Parathyroid adenoma (tissue), 2 donors: ENCODE results near the gene DERA.

Experiments used
- H2AFZ ChIP-seq: fragments of 300-600 bp; sonication (generic); one replicate; pipeline ENCODE4 v1.7.0; 2017; ENCODE audit warnings: antibody characterized with exemption, mild to moderate bottlenecking
- H3K27ac ChIP-seq: fragments of 300-600 bp; sonication (generic); one replicate; pipeline ENCODE4 v1.7.0; 2017
- H3K27me3 ChIP-seq: fragments of 300-600 bp; sonication (generic); one replicate; pipeline ENCODE4 v1.7.0; 2017; ENCODE audit warnings: low read length; ENCODE audit not compliant: control insufficient read depth, insufficient read depth
- H3K36me3 ChIP-seq: fragments of 300-600 bp; sonication (generic); one replicate; pipeline ENCODE4 v1.7.0; 2017; ENCODE audit warnings: low read length; ENCODE audit not compliant: control insufficient read depth, insufficient read depth
- H3K4me1 ChIP-seq: fragments of 300-600 bp; sonication (generic); one replicate; pipeline ENCODE4 v1.7.0; 2017; ENCODE audit warnings: control low read depth
- H3K4me2 ChIP-seq: fragments of 300-600 bp; sonication (generic); one replicate; pipeline ENCODE4 v1.7.0; 2017; ENCODE audit warnings: low read length
- H3K4me3 ChIP-seq: fragments of 300-600 bp; sonication (generic); one replicate; pipeline ENCODE4 v1.7.0; 2017; ENCODE audit warnings: low read depth, low read length
- H3K79me2 ChIP-seq: fragments of 300-600 bp; sonication (generic); one replicate; pipeline ENCODE4 v1.7.0; 2017; ENCODE audit warnings: control low read depth
- H3K9ac ChIP-seq: fragments of 300-600 bp; sonication (generic); one replicate; pipeline ENCODE4 v1.7.0; 2017; ENCODE audit warnings: mild to moderate bottlenecking
- H3K9me3 ChIP-seq: fragments of 300-600 bp; sonication (generic); one replicate; pipeline ENCODE4 v1.7.0; 2017; ENCODE audit warnings: low read length; ENCODE audit not compliant: control insufficient read depth
- TF ChIP-seq, protein P1 (sequence below): fragments of 300-600 bp; sonication (generic); IDR thresholded peaks from one replicate; pipeline ENCODE4 v1.7.0; 2017; ENCODE audit warnings: antibody characterized with exemption, mild to moderate bottlenecking
- donor health status: primary hyperparathyroidism.

The DERA gene

DNA sequence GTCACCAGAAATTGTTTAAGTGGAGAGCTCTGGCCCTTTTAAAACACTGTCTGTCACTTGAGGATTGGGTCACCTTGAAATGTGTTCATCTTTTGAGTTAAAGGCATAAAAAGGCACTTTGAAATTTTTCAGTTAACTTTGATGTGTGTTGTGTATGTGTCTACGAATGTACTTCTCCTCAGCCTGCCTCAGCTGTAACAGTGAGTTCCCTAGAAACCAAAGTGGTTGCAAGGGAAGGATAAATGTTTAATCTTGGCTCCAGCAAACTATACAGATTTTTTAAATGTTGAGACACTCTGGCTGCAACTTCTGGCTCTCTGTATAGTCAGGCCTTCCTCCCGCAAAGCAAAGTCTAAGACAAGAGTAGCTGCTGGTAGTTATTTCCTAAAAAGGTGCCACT lies 8.3 kb downstream of the DERA start:
- H3K4me2 ChIP-seq = no peak overlapping the region
- H3K27ac ChIP-seq = no peak overlapping the region
- no peak overlapping the region for H3K4me3 ChIP-seq
- H3K36me3 ChIP-seq = no peaks in the 10 kb centered on the region
- H3K4me1 ChIP-seq = no peaks in the 10 kb centered on the region
- no peaks in the 10 kb centered on the region for H3K9me3 ChIP-seq
- H3K27me3 ChIP-seq = no peaks in the 10 kb centered on the region
- TF ChIP-seq, protein P1, sequence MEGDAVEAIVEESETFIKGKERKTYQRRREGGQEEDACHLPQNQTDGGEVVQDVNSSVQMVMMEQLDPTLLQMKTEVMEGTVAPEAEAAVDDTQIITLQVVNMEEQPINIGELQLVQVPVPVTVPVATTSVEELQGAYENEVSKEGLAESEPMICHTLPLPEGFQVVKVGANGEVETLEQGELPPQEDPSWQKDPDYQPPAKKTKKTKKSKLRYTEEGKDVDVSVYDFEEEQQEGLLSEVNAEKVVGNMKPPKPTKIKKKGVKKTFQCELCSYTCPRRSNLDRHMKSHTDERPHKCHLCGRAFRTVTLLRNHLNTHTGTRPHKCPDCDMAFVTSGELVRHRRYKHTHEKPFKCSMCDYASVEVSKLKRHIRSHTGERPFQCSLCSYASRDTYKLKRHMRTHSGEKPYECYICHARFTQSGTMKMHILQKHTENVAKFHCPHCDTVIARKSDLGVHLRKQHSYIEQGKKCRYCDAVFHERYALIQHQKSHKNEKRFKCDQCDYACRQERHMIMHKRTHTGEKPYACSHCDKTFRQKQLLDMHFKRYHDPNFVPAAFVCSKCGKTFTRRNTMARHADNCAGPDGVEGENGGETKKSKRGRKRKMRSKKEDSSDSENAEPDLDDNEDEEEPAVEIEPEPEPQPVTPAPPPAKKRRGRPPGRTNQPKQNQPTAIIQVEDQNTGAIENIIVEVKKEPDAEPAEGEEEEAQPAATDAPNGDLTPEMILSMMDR = no peak
- no peak overlapping the region for H2AFZ ChIP-seq
- no peak overlapping the region for H3K9ac ChIP-seq
- peaks cover 13% of the 10 kb centered on the region for H3K79me2 ChIP-seq

DNA sequence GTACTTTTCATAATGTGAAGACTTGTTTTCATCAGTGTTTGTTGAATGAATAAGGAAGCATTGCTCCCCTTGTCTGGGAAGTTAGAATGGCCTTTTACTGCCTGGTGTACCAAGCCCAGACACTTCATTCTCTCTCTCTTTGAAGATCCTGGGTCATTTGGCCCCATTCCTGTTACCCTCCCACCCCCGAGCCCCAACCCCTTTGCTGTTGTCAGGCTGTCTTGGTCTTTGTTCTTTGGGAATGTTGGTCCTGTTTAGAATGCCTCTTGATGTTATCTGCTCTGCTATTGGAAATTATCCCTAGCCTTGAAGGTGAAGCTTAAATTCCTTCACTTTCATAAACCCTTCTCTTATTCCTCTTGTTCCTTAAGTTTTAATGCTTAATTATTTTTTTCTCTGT lies 13.8 kb downstream of the DERA start:
- Histone ChIP-seq H3K9ac (no peak overlapping the region), H3K36me3 (no peaks in the 10 kb centered on the region), H3K4me1 (peaks cover 7% of the 10 kb centered on the region), H3K4me3 (no peak overlapping the region), H3K4me2 (no peak overlapping the region), H3K27ac (no peak overlapping the region), H3K9me3 (no peaks in the 10 kb centered on the region), H3K27me3 (no peaks in the 10 kb centered on the region), H3K79me2 (peaks cover 8% of the 10 kb centered on the region), H2AFZ (no peak overlapping the region)
- TF ChIP-seq, protein P1 = no peak

DNA sequence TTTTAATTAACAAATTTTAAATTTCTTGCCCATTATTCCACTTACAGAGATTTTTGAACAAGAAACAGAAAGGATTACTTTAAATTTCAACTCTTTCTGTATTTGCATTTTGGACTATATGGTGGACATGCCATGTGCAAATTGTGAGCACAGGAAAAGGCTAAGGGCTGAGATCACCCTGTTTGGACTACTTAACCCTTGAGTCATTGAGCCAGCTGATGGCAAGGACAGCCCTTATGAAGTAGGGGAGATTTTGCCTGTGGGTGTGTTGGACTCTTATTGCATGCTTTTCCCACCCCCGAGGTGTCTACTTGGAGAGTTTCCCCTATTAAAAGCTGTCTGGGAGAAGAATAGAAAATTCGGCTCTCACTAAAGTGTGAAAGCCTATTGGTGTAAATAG lies 17.2 kb downstream of the DERA start:
- no peaks in the 10 kb centered on the region for H3K79me2 ChIP-seq
- H3K9ac ChIP-seq = no peak overlapping the region
- peaks cover 7% of the 10 kb centered on the region for H3K4me1 ChIP-seq
- no peaks in the 10 kb centered on the region for H3K36me3 ChIP-seq
- no peak overlapping the region for H3K27ac ChIP-seq
- H3K27me3 ChIP-seq = no peaks in the 10 kb centered on the region
- H2AFZ ChIP-seq = peak overlapping the region; percentile 23
- H3K9me3 ChIP-seq = no peaks in the 10 kb centered on the region
- TF ChIP-seq, protein P1 = no peak
- no peak overlapping the region for H3K4me3 ChIP-seq
- H3K4me2 ChIP-seq = no peak overlapping the region

DNA sequence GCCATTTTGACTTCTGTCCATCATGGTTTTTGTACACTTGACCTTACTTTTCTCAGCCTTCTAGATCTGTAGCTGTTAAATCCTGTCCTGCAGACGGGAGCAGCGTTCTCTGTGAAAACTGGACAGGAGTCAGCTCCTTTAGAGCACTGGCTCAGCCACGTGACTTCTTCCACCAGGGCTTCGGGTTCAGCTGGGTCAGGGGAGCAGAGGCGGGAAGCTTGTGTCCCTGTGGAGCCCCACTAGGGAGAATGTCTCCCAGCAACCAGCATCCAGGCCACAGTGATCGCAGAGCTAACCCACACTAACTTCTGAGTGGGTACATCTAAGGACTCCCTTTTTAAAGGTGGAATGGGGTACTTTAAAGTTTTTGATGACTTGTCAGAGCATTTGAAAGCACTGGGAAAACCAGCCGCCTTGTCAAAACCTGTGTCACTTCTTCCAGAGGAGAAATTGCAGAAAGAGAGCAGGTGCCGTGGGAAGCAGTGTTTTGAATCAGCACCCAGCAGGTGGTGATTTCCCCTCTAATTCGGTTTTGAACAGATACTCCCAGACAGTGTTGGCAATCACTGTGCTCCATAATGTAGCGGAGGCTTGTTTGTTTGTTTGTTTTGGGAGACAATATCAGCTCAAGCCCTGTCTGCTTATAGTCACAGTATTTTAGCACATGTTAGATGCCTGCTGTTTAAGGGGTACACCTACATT lies 17.9 kb downstream of the DERA start:
- H3K36me3 ChIP-seq = no peaks in the 10 kb centered on the region
- H3K27ac ChIP-seq = no peak overlapping the region
- no peaks in the 10 kb centered on the region for H3K27me3 ChIP-seq
- no peak overlapping the region for H3K4me2 ChIP-seq
- H3K79me2 ChIP-seq = no peaks in the 10 kb centered on the region
- TF ChIP-seq, protein P1 = no peak
- H3K4me3 ChIP-seq = no peak overlapping the region
- H3K4me1 ChIP-seq = peaks cover 7% of the 10 kb centered on the region
- H3K9ac ChIP-seq = no peak overlapping the region
- peak overlapping the region; percentile 23 for H2AFZ ChIP-seq
- no peaks in the 10 kb centered on the region for H3K9me3 ChIP-seq

DNA sequence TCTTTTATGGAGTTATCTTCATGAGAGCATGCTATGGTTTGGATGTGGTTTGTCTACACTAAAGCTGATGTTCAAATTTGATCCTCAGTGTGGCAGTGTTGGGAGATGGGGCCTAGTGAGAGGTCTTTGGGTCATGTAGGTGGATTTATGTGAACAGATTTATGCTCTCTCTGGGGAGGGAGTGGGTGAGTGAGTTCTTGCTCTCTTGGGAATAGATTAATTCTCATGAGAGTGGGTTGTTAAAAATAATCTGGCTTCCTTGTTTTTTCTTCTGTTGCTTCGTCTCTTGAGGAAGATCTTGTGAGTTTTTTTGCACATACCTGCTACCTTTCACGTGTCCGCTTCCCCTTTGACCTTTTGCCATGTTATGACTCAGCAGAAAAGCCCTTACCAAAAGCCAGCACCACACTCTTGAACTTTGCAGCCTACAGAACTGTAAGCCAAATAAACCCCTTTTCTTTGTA lies 20.5 kb downstream of the DERA start:
- Histone ChIP-seq H3K27ac (no peak overlapping the region), H3K4me1 (peaks cover 7% of the 10 kb centered on the region), H3K4me2 (no peak overlapping the region), H3K9ac (no peak overlapping the region), H3K36me3 (no peaks in the 10 kb centered on the region), H2AFZ (no peak overlapping the region), H3K79me2 (no peaks in the 10 kb centered on the region), H3K9me3 (no peaks in the 10 kb centered on the region), H3K27me3 (no peaks in the 10 kb centered on the region), H3K4me3 (no peak overlapping the region)
- TF ChIP-seq, protein P1 = no peak
